B cell (primary cell): Measurements from ENCODE around the gene UBASH3B. TPM values are rescaled to one million over a fixed set of nuclear protein-coding genes. Genes with fewer than 3 reads are reported as not detected.

Experiments
- ATAC-seq: fragments of 200-7000 bp; cut with Tn5 transposase; one replicate; pipeline ENCODE4 v1.10.0; 2021; ENCODE audit warnings: low read depth, mild to moderate bottlenecking, moderate number of reproducible peaks, moderate library complexity
- CTCF ChIA-PET: fragments of 350-600 bp; sonication (Branson Sonifier 250); formaldehyde crosslinking; loops from one replicate; lab custom pipeline; 2021; ENCODE audit warnings: antibody characterized with exemption, inconsistent platforms; lab: Charles Lee
- POLR2A ChIA-PET: fragments of 350-600 bp; sonication (Branson Sonifier 250); formaldehyde crosslinking; loops from one replicate; lab custom pipeline; 2021; ENCODE audit warnings: antibody characterized with exemption; lab: Charles Lee
- DNase-seq: peaks from one replicate; pipeline ENCODE4 v3.0.0; 2013
- H2AFZ ChIP-seq: 2 replicates; pipeline ENCODE4 v1.6.1; 2012; ENCODE audit warnings: mild to moderate bottlenecking, low read depth, low read length; ENCODE audit not compliant: insufficient read depth, poor library complexity, severe bottlenecking
- H3K27ac ChIP-seq, 2 donors: 1 replicate in 1 of 2; 2 replicates in 1 of 2; pipeline ENCODE4 v1.5.1; 2012 to 2013; ENCODE audit warnings: low read length in 2 of 2, mild to moderate bottlenecking in 2 of 2, moderate library complexity in 1 of 2
- H3K27me3 ChIP-seq, 4 experiments: fragments of 200-600 bp in 1 of 4; sonication (generic) in 1 of 4; replicated peaks in 1 of 4; 1 replicate in 2 of 4; 2 replicates in 2 of 4; pipeline versions ENCODE4 v1.6.1 to v1.7.0; 2013 to 2016; ENCODE audit warnings: low read length in 3 of 4, mild to moderate bottlenecking in 2 of 4, mixed read lengths in 1 of 4, moderate library complexity in 1 of 4; ENCODE audit not compliant: insufficient read depth in 4 of 4, control insufficient read depth in 3 of 4; ENCODE audit errors: control extremely low read depth in 1 of 4
- H3K36me3 ChIP-seq, 2 experiments: replicated peaks in 1 of 2; 1 replicate in 1 of 2; 2 replicates in 1 of 2; pipeline versions ENCODE4 v1.6.1 to v1.7.1; 2013; ENCODE audit warnings: low read length in 1 of 2; ENCODE audit not compliant: insufficient read depth in 2 of 2, control insufficient read depth in 1 of 2; ENCODE audit errors: control extremely low read depth in 1 of 2, extremely low read depth in 1 of 2
- H3K4me1 ChIP-seq, 2 donors: fragments of 200-600 bp in 1 of 2; sonication (generic) in 1 of 2; 1 replicate in 1 of 2; 2 replicates in 1 of 2; pipeline versions ENCODE4 v1.5.1 to v1.6.1; 2013 to 2017; ENCODE audit warnings: low read length in 2 of 2; ENCODE audit not compliant: control insufficient read depth in 2 of 2, insufficient read depth in 2 of 2
- H3K4me2 ChIP-seq: replicated peaks from 2 replicates; pipeline ENCODE3; 2012; ENCODE audit warnings: mild to moderate bottlenecking, low read depth, low read length; ENCODE audit not compliant: poor library complexity, severe bottlenecking
- H3K4me3 ChIP-seq, 5 experiments: fragments of 200-600 bp in 1 of 5; sonication (generic) in 1 of 5; 1 replicate in 3 of 5; 2 replicates in 2 of 5; pipeline versions ENCODE4 v1.5.1 to v1.7.0; 2011 to 2016; ENCODE audit warnings: low read length in 4 of 5, mild to moderate bottlenecking in 4 of 5, low read depth in 2 of 5, control low read depth in 1 of 5, moderate library complexity in 1 of 5; ENCODE audit not compliant: insufficient read depth in 1 of 5; ENCODE audit errors: control extremely low read depth in 1 of 5, extremely low read depth in 1 of 5
- H3K79me2 ChIP-seq: fragments of 200-600 bp; sonication (generic); one replicate; pipeline ENCODE4 v1.6.0; 2016; ENCODE audit warnings: low read length; ENCODE audit not compliant: control insufficient read depth, insufficient read depth
- H3K9ac ChIP-seq: fragments of 200-600 bp; sonication (generic); 2 replicates; pipeline ENCODE4 v1.6.1; 2017; ENCODE audit warnings: mild to moderate bottlenecking, low read length, moderate library complexity
- H3K9me3 ChIP-seq, 3 donors: one replicate each; pipeline versions ENCODE4 v1.6.1 to v1.7.1; 2013; ENCODE audit warnings: low read length in 2 of 3; ENCODE audit not compliant: control insufficient read depth in 2 of 3, insufficient read depth in 1 of 3; ENCODE audit errors: control extremely low read depth in 1 of 3
- H4K20me1 ChIP-seq: 2 replicates; pipeline ENCODE4 v1.6.0; 2012; ENCODE audit warnings: mild to moderate bottlenecking, low read length; ENCODE audit not compliant: insufficient read depth, control insufficient read depth, poor library complexity, severe bottlenecking
- H3K27ac Mint-ChIP-seq: one replicate; pipeline ENCODE4 v1.8.0; 2021; ENCODE audit warnings: mixed read lengths
- H3K27me3 Mint-ChIP-seq: one replicate; pipeline ENCODE4 v1.8.0; 2021; ENCODE audit warnings: mixed read lengths
- H3K4me1 Mint-ChIP-seq: one replicate; pipeline ENCODE4 v1.8.0; 2021; ENCODE audit warnings: mixed read lengths
- H3K4me3 Mint-ChIP-seq: one replicate; pipeline ENCODE4 v1.8.0; 2021; ENCODE audit warnings: mixed read lengths
- H3K9me3 Mint-ChIP-seq: one replicate; pipeline ENCODE4 v1.8.0; 2022; ENCODE audit warnings: mixed read lengths; ENCODE audit not compliant: insufficient read depth
- EZH2 ChIP-seq: IDR thresholded peaks from 2 replicates; pipeline ENCODE4 v1.6.1; 2012; ENCODE audit warnings: borderline replicate concordance, low read depth, mild to moderate bottlenecking, moderate library complexity, low read length; ENCODE audit not compliant: insufficient read depth, poor library complexity, severe bottlenecking
- WGBS: methylation state at CpG from one replicate; pipeline ENCODE4 v1.1.5; 2013; ENCODE audit warnings: missing lambda C conversion rate; ENCODE audit not compliant: insufficient coverage; 5-methylcytosine and 5-hydroxymethylcytosine counted together
- intact Hi-C: fragments of 100-400 bp; cut with micrococcal nuclease; formaldehyde crosslinking; loops from one replicate; pipeline ENCODE4 v1.10.0; 2022
- polyA plus RNA-seq: library from polyadenylated mRNA; depleted of rRNA; stranded (reverse); fragments of >200 nt; gene quantifications from 2 replicates; pipeline ENCODE4 v1.2.3, GENCODE V29; 2012
- total RNA-seq, 2 donors: library from RNA; stranded (reverse); fragments of 120-200 nt in 1 of 2; gene quantifications; 1 replicate in 1 of 2; 2 replicates in 1 of 2; pipeline versions ENCODE4 v1.2.3 to v1.2.4, GENCODE V29; 2013 to 2022
- TF ChIP-seq, protein P1 (sequence below): fragments of 200-600 bp; IDR thresholded peaks from one replicate; pipeline ENCODE4 v1.8.0; 2022; ENCODE audit warnings: antibody characterized with exemption, mild to moderate bottlenecking

UBASH3B gene
- total and polyA plus RNA-seq, 2 donors (not counting 1 experiment from before 2014, with no cell fraction given) = 2.3 to 3.6 TPM

DNA sequence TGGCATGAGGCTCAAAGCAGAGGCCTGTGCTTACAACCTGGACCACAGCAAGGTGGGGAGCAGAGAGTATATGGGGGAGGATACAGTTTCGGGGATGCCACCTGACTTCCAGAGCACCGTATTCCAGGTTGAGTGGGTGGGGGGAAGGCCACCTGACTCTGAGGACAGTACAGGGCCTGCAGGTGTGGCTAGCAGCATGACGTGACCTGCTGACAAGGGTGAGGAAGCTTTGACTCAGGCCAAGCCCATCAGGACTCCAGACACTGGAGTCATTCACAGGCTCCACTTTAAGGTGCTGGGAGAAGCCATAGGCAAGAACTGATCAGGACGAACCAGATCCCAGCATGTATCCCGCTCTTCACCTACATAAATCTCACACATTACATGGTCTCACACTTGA, 148.2 kb downstream of the UBASH3B start:
- H3K27me3 Mint-ChIP-seq = no peaks in the 10 kb centered on the region
- no peak overlapping the region for H3K4me2 ChIP-seq
- H3K27me3 ChIP-seq = no peaks in the 10 kb centered on the region
- no peaks in the 10 kb centered on the region for H3K36me3 ChIP-seq
- H3K79me2 ChIP-seq = no peaks in the 10 kb centered on the region
- no peak overlapping the region for H3K27ac Mint-ChIP-seq
- CTCF ChIA-PET = interaction anchor here (1.3 to 5.4 kb wide), 2 partner anchors 7 to 10 kb away, joined by 3 to 48 read pairs; no protein-coding TSS in a partner anchor
- H3K27ac ChIP-seq = no peak overlapping the region
- H3K4me1 Mint-ChIP-seq = peaks cover 39% of the 10 kb centered on the region
- H3K4me3 Mint-ChIP-seq = no peak overlapping the region
- no peaks in the 10 kb centered on the region for H3K9me3 Mint-ChIP-seq
- DNase-seq = no peak
- H3K4me3 ChIP-seq = no peak overlapping the region
- H2AFZ ChIP-seq = no peak overlapping the region
- no peak for ATAC-seq
- TF ChIP-seq, protein P1, sequence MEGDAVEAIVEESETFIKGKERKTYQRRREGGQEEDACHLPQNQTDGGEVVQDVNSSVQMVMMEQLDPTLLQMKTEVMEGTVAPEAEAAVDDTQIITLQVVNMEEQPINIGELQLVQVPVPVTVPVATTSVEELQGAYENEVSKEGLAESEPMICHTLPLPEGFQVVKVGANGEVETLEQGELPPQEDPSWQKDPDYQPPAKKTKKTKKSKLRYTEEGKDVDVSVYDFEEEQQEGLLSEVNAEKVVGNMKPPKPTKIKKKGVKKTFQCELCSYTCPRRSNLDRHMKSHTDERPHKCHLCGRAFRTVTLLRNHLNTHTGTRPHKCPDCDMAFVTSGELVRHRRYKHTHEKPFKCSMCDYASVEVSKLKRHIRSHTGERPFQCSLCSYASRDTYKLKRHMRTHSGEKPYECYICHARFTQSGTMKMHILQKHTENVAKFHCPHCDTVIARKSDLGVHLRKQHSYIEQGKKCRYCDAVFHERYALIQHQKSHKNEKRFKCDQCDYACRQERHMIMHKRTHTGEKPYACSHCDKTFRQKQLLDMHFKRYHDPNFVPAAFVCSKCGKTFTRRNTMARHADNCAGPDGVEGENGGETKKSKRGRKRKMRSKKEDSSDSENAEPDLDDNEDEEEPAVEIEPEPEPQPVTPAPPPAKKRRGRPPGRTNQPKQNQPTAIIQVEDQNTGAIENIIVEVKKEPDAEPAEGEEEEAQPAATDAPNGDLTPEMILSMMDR = no peak
- no peak for TF ChIP-seq EZH2
- H3K9ac ChIP-seq = no peak overlapping the region
- no peaks in the 10 kb centered on the region for H3K9me3 ChIP-seq
- H4K20me1 ChIP-seq = no peaks in the 10 kb centered on the region
- peaks cover 22 to 27% of the 10 kb centered on the region in 2 donors for H3K4me1 ChIP-seq
- 100% methylated on average over 4 of the region's 5 CpGs for WGBS
- POLR2A ChIA-PET = no interaction called here
- intact Hi-C loops = no loop called here

- TF ChIP-seq, protein P1 = no peak
- no peak for TF ChIP-seq EZH2
- POLR2A ChIA-PET = no interaction called here
- H3K36me3 ChIP-seq = no peaks in the 10 kb centered on the region
- H3K27me3 ChIP-seq = no peaks in the 10 kb centered on the region
- WGBS = 79% methylated on average over 2 of the region's 4 CpGs
- H3K9me3 ChIP-seq = no peaks in the 10 kb centered on the region
- H4K20me1 ChIP-seq = no peaks in the 10 kb centered on the region
- H3K9ac ChIP-seq = no peak overlapping the region
- no peak for ATAC-seq
- no peak overlapping the region for H3K4me3 Mint-ChIP-seq
- H3K27ac ChIP-seq = no peak overlapping the region
- CTCF ChIA-PET = interaction anchor here (1.3 to 6.6 kb wide), 3 partner anchors 8 to 48 kb away, joined by 3 to 48 read pairs (median 48); no protein-coding TSS in a partner anchor
- H2AFZ ChIP-seq = no peak overlapping the region
- H3K27ac Mint-ChIP-seq = no peak overlapping the region
- no peak for DNase-seq
- H3K4me1 Mint-ChIP-seq = peaks cover 43% of the 10 kb centered on the region
- H3K4me2 ChIP-seq = no peak overlapping the region
- H3K4me1 ChIP-seq = peaks cover 27 to 32% of the 10 kb centered on the region in 2 donors
- intact Hi-C loops = no loop called here
- H3K27me3 Mint-ChIP-seq = no peaks in the 10 kb centered on the region
- H3K4me3 ChIP-seq = no peak overlapping the region
- no peaks in the 10 kb centered on the region for H3K9me3 Mint-ChIP-seq
- H3K79me2 ChIP-seq = no peaks in the 10 kb centered on the region
Observed at GRCh38 chr11:122804161-122804560, 148.6 kb downstream of the UBASH3B start.
